GM21576 (cell line): ENCODE data around the gene WRNIP1.

ENCODE experiments used
- ATAC-seq: cut with Tn5 transposase; IDR thresholded peaks from one replicate; pipeline ENCODE4 v1.9.1; 2021; ENCODE audit warnings: mild to moderate bottlenecking, moderate library complexity; ENCODE audit not compliant: unreplicated experiment

Gene WRNIP1

GRCh38 chr6:2740581-2740980, 24.6 kb upstream of the WRNIP1 start:
- no peak for ATAC-seq

- no peak for ATAC-seq
Observed at GRCh38 chr6:2741756-2742155, 23.4 kb upstream of the WRNIP1 start.

- no peak for ATAC-seq
Observed at GRCh38 chr6:2743280-2744208, 21.6 kb upstream of the WRNIP1 start.

- ATAC-seq: no peak
Observed at GRCh38 chr6:2744209-2744771, 20.9 kb upstream of the WRNIP1 start.

- ATAC-seq: no peak
Observed at GRCh38 chr6:2744778-2745177, 20.4 kb upstream of the WRNIP1 start.

GRCh38 chr6:2745246-2745645, 19.9 kb upstream of the WRNIP1 start:
- ATAC-seq: no peak

- no peak for ATAC-seq
Observed at GRCh38 chr6:2746557-2747061, 18.6 kb upstream of the WRNIP1 start.

- ATAC-seq: no peak
Observed at GRCh38 chr6:2748183-2748582, 17.0 kb upstream of the WRNIP1 start.

GRCh38 chr6:2749969-2750600, 15.1 kb upstream of the WRNIP1 start:
- ATAC-seq: no peak

- no peak for ATAC-seq
Observed at GRCh38 chr6:2750832-2751231, 14.4 kb upstream of the WRNIP1 start, which contains the start of gene MYLK4. MYLK4 (minus strand) TSS chr6:2750922; CDS start chr6:2749294, 1,628 bp downstream.

- no peak for ATAC-seq
Observed at GRCh38 chr6:2751871-2752270, 13.3 kb upstream of the WRNIP1 start.

- ATAC-seq: no peak
Observed at GRCh38 chr6:2752477-2753109, 12.6 kb upstream of the WRNIP1 start.

GRCh38 chr6:2753110-2753489, 12.1 kb upstream of the WRNIP1 start:
- ATAC-seq: no peak

- ATAC-seq: no peak
Observed at GRCh38 chr6:2753743-2754142, 11.4 kb upstream of the WRNIP1 start.

- ATAC-seq: no peak
Observed at GRCh38 chr6:2754393-2754792, 10.8 kb upstream of the WRNIP1 start.

GRCh38 chr6:2754911-2755310, 10.3 kb upstream of the WRNIP1 start:
- ATAC-seq: no peak

GRCh38 chr6:2755456-2755855, 9.7 kb upstream of the WRNIP1 start:
- ATAC-seq: no peak

GRCh38 chr6:2756241-2756640, 9.0 kb upstream of the WRNIP1 start:
- ATAC-seq: no peak

- ATAC-seq: no peak
Observed at GRCh38 chr6:2756687-2757224, 8.4 kb upstream of the WRNIP1 start.

- ATAC-seq: no peak
Observed at GRCh38 chr6:2758980-2759379, 6.2 kb upstream of the WRNIP1 start.
